Measurements from ENCODE around the gene GTF3C4. TPM values are rescaled to one million over a fixed set of nuclear protein-coding genes. Genes with fewer than 3 reads are reported as not detected.
"Not testable (repeated sequence)": the region's sequence is repeated elsewhere in the genome, so short reads cannot be mapped to it uniquely, and the experiment has no call there.

GTF3C4 gene
- total RNA-seq, 1 donor from 2014 or later = 21.3 TPM

DNA sequence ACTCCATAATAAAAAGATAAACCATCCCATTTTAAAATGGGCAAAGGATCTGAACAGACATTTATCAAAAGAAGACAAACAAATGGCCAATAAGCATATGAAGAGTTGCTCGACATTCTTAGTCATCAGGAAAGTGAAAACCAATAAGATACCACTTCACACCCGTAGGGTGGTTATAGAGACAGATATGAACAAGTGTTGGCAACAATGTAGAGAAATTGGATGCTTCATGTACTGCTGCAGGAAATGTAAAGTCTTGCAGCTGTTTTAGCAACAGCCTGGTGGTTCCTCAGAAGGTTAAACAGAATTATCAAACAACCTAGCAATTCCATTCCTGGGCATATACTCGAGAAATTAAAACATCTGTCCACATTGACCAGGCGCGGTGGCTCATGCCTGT is 42.5 kb downstream of the GTF3C4 start:
- DNase-seq (ENCODE audit: low read depth) = no peak
- TF ChIP-seq, protein P1, sequence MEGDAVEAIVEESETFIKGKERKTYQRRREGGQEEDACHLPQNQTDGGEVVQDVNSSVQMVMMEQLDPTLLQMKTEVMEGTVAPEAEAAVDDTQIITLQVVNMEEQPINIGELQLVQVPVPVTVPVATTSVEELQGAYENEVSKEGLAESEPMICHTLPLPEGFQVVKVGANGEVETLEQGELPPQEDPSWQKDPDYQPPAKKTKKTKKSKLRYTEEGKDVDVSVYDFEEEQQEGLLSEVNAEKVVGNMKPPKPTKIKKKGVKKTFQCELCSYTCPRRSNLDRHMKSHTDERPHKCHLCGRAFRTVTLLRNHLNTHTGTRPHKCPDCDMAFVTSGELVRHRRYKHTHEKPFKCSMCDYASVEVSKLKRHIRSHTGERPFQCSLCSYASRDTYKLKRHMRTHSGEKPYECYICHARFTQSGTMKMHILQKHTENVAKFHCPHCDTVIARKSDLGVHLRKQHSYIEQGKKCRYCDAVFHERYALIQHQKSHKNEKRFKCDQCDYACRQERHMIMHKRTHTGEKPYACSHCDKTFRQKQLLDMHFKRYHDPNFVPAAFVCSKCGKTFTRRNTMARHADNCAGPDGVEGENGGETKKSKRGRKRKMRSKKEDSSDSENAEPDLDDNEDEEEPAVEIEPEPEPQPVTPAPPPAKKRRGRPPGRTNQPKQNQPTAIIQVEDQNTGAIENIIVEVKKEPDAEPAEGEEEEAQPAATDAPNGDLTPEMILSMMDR (IDR thresholded peaks at IDR 0.05; ENCODE audit: insufficient read depth, low read length, poor library complexity, severe bottlenecking) = no peak
- Histone ChIP-seq H3K4me3 (ENCODE audit: low read depth, low read length) (no peak overlapping the region), H3K27me3 (ENCODE audit: control insufficient read depth, insufficient read depth, low read length) (peaks cover 4% of the 10 kb centered on the region), H3K36me3 (ENCODE audit: control insufficient read depth, insufficient read depth, low read length) (no peaks in the 10 kb centered on the region)

DNA sequence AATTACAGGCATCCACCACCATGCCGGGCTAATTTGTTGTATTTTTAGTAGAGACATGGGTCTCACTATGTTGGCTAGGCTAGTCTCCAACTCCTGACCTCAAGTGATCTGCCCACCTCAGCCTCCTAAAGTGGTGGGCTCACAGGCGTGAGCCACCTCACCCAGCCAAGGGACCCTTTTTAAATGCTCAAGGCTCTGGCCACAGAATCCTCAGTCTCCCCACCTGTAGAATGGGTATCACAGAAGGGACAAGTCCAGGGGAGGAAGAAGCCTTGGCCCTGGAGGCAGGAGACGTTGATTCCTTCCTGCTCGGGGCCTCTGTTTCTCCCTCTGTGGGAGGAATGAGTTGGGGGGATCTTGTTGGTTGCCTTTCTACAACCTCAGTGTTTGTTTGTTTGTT is 45.7 kb downstream of the GTF3C4 start:
- Histone ChIP-seq H3K27me3 (ENCODE audit: control insufficient read depth, insufficient read depth, low read length) (peaks cover 5% of the 10 kb centered on the region), H3K36me3 (ENCODE audit: control insufficient read depth, insufficient read depth, low read length) (no peaks in the 10 kb centered on the region), H3K4me3 (ENCODE audit: low read depth, low read length) (no peak overlapping the region)
- TF ChIP-seq, protein P1 (IDR thresholded peaks at IDR 0.05; ENCODE audit: insufficient read depth, low read length, poor library complexity, severe bottlenecking) = no peak
- no peak for DNase-seq (ENCODE audit: low read depth)

DNA sequence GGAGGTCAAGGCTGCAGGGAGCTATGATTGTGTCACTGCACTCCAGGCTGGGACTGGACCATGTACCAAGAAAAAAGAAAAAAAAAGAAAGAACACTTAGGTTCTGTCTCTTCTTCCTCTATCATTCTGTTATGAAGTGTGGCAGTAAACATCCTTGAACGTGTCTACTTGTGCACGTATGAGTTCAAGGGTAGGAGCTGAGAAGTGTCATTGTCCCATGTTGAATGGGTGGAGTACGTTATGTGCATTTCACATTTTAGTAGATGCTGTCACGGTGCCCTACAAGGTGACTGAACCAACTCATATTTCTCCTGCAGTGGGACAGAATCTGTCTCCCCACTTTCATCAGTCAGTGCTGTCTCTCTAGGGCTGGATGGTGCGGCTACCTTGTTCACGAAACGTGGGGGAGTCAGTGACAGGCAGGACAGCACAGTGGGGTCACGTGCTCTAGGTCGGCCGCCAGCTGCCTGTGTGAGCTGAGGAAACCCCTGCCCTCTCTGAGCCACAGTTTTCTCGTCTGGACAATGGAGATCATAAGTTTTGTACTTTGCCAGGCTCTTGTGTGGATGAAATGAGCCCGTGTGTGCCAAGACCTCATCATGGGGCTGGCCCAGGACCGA is 47.2 kb downstream of the GTF3C4 start:
- Histone ChIP-seq H3K4me3 (ENCODE audit: low read depth, low read length) (no peak overlapping the region), H3K36me3 (ENCODE audit: control insufficient read depth, insufficient read depth, low read length) (no peaks in the 10 kb centered on the region), H3K27me3 (ENCODE audit: control insufficient read depth, insufficient read depth, low read length) (peaks cover 5% of the 10 kb centered on the region)
- TF ChIP-seq, protein P1 (IDR thresholded peaks at IDR 0.05; ENCODE audit: insufficient read depth, low read length, poor library complexity, severe bottlenecking) = no peak
- DNase-seq (ENCODE audit: low read depth) = no peak

DNA sequence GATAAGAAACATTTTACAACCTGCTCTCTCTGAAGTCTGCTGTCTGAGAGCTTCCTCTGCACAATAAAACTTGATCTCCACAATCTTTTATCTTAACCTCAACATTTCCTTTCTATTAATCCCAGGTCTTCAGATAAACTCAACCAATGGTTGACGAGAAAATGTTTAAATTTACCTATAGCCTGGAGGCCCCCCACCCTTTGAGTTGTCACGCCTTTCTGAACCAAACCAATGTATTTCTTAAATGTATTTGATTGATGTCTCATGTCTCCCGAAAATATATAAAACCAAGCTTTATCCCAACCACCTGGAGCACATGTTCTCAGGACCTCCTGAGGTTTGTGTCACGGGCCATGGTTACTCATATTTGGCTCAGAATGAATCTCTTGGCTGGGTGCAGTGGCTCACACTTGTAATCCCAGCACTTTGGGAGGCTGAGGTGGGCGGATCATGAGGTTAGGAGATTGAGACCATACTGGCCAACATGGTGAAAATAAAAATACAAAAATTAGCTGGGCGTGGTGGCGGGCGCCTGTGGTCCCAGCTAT is 48.2 kb downstream of the GTF3C4 start:
- H3K4me3 ChIP-seq (ENCODE audit: low read depth, low read length); H3K36me3 ChIP-seq (ENCODE audit: control insufficient read depth, insufficient read depth, low read length); H3K27me3 ChIP-seq (ENCODE audit: control insufficient read depth, insufficient read depth, low read length); DNase-seq (ENCODE audit: low read depth): not testable (repeated sequence)

DNA sequence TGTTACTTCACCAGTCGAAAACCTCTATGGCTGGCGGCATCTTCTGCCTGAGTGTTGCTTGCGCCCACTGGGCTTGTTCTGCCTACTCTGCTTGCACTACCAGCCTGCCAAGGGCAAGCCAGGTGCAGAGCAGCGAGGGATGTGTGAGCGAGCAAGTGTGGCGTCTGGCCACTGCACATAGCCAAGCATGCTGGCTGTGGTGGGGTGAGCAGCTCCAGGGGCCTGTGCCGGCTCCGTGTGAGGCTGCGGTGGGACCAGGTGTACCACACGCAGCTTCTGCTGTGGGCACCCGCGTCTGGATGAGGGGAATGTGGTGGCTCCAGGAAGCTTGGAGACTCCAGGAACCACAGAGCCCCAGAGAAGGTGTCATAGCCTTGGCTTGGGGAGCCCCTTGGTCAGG is 51.4 kb downstream of the GTF3C4 start:
- no peaks in the 10 kb centered on the region for H3K36me3 ChIP-seq (ENCODE audit: control insufficient read depth, insufficient read depth, low read length)
- no peak for DNase-seq (ENCODE audit: low read depth)
- TF ChIP-seq, protein P1 (IDR thresholded peaks at IDR 0.05; ENCODE audit: insufficient read depth, low read length, poor library complexity, severe bottlenecking) = no peak
- H3K4me3 ChIP-seq (ENCODE audit: low read depth, low read length) = no peak overlapping the region
- peaks cover 5% of the 10 kb centered on the region for H3K27me3 ChIP-seq (ENCODE audit: control insufficient read depth, insufficient read depth, low read length)

DNA sequence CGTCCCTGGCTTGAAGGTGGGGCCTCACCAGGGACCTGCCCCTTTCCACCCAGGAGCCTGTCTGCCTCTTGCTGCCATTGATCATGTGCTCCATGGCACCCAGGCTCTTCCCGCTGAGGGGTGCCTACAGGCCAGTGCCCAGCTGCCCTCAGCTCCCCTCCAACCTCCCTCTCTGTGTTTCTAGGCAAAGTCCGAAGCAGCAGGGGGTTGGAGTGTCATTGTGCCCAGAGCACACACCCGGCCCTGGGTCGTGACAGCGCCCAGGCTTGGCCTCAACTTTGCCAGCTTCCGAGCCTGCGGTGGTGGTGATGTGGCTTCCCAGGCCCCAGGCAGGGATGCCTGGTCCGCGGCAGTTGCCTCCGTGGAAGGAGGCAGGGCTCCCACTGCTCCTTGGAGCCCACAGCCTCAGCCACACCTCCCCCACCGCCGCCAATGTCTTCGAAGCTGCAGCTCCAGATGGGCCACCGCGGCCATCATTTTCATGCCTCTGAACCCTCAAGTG is 52.4 kb downstream of the GTF3C4 start:
- TF ChIP-seq, protein P1 (IDR thresholded peaks at IDR 0.05; ENCODE audit: insufficient read depth, low read length, poor library complexity, severe bottlenecking) = no peak
- H3K27me3 ChIP-seq (ENCODE audit: control insufficient read depth, insufficient read depth, low read length) = peaks cover 3% of the 10 kb centered on the region
- DNase-seq (ENCODE audit: low read depth) = no peak

More for the DNA sequence above, 52.4 kb downstream of the GTF3C4 start:
- Histone ChIP-seq H3K36me3 (ENCODE audit: control insufficient read depth, insufficient read depth, low read length) (no peaks in the 10 kb centered on the region), H3K4me3 (ENCODE audit: low read depth, low read length) (no peak overlapping the region)
